ENCODE results near the gene HOXB3. TPM values are rescaled to one million over a fixed set of nuclear protein-coding genes. Genes with fewer than 3 reads are reported as not detected.

HOXB3 gene
- total RNA-seq, 1 donor from 2014 or later, result 93.7 TPM

GRCh38 chr17:48526608-48527546, 63.2 kb downstream of the HOXB3 start:
- Mint-ChIP-seq H3K9me3 (peaks cover under 1% of the 10 kb centered on the region), H3K4me1 (ENCODE audit: unreplicated experiment) (peaks cover 52% of the 10 kb centered on the region), H3K4me3 (peak overlapping the region; percentile 58), H3K36me3 (no peaks in the 10 kb centered on the region), H3K27ac (peak overlapping the region; percentile 48), H3K27me3 (peaks cover 55% of the 10 kb centered on the region)
- DNase-seq (ENCODE audit: extremely low spot score, unreplicated experiment), result no peak
- TF ChIP-seq CTCF (conservative IDR thresholded peaks at IDR 0.05), result no peak

- Mint-ChIP-seq H3K9me3 (peaks cover 4% of the 10 kb centered on the region), H3K4me3 (peak overlapping the region; percentile 43), H3K27ac (peak overlapping the region; percentile 37), H3K36me3 (peaks cover 3% of the 10 kb centered on the region), H3K27me3 (peaks cover 32% of the 10 kb centered on the region), H3K4me1 (ENCODE audit: unreplicated experiment) (peaks cover 47% of the 10 kb centered on the region)
- DNase-seq (ENCODE audit: extremely low spot score, unreplicated experiment), result no peak
- TF ChIP-seq CTCF (conservative IDR thresholded peaks at IDR 0.05), result peak; percentile 54
Observed at GRCh38 chr17:48523010-48523409, 67.0 kb downstream of the HOXB3 start.

- peaks cover 4% of the 10 kb centered on the region for H3K9me3 Mint-ChIP-seq
- H3K27me3 Mint-ChIP-seq, result peaks cover 34% of the 10 kb centered on the region
- TF ChIP-seq CTCF (conservative IDR thresholded peaks at IDR 0.05), result no peak
- H3K4me1 Mint-ChIP-seq (ENCODE audit: unreplicated experiment), result peaks cover 43% of the 10 kb centered on the region
- peak overlapping the region; percentile 46 for H3K4me3 Mint-ChIP-seq
- H3K36me3 Mint-ChIP-seq, result peaks cover 3% of the 10 kb centered on the region
- H3K27ac Mint-ChIP-seq, result peak overlapping the region; percentile 12
- DNase-seq (ENCODE audit: extremely low spot score, unreplicated experiment), result no peak
Observed at GRCh38 chr17:48522031-48522653, 67.9 kb downstream of the HOXB3 start.

- peak overlapping the region; percentile 45 for H3K4me3 Mint-ChIP-seq
- H3K9me3 Mint-ChIP-seq, result peaks cover 4% of the 10 kb centered on the region
- peaks cover 31% of the 10 kb centered on the region for H3K4me1 Mint-ChIP-seq (ENCODE audit: unreplicated experiment)
- no peak for TF ChIP-seq CTCF (conservative IDR thresholded peaks at IDR 0.05)
- peaks cover 3% of the 10 kb centered on the region for H3K36me3 Mint-ChIP-seq
- no peak for DNase-seq (ENCODE audit: extremely low spot score, unreplicated experiment)
- peak overlapping the region; percentile 34 for H3K27ac Mint-ChIP-seq
- peaks cover 30% of the 10 kb centered on the region for H3K27me3 Mint-ChIP-seq
Observed at GRCh38 chr17:48520631-48521079, 69.4 kb downstream of the HOXB3 start.

GRCh38 chr17:48519427-48519826, 70.6 kb downstream of the HOXB3 start:
- Mint-ChIP-seq H3K4me1 (ENCODE audit: unreplicated experiment) (peaks cover 39% of the 10 kb centered on the region), H3K4me3 (no peak overlapping the region), H3K27me3 (peaks cover 37% of the 10 kb centered on the region), H3K36me3 (peaks cover 3% of the 10 kb centered on the region), H3K9me3 (peaks cover 4% of the 10 kb centered on the region), H3K27ac (no peak overlapping the region)
- no peak for TF ChIP-seq CTCF (conservative IDR thresholded peaks at IDR 0.05)
- no peak for DNase-seq (ENCODE audit: extremely low spot score, unreplicated experiment)

Data from type B pancreatic cell (in vitro differentiated cells).